ENCODE data around the gene TBCD. TPM values are rescaled to one million over a fixed set of nuclear protein-coding genes. Genes with fewer than 3 reads are reported as not detected.

The TBCD gene
- total RNA-seq, 2 donors from 2014 or later: 112 to 144 TPM

- Mint-ChIP-seq H3K36me3 (ENCODE audit: low read depth) (peaks cover 7% of the 10 kb centered on the region), H3K27ac (no peak overlapping the region), H3K27me3 (no peaks in the 10 kb centered on the region), H3K4me3 (no peak overlapping the region), H3K4me1 (peaks cover 2% of the 10 kb centered on the region)
- H3K9me3 ChIP-seq (ENCODE audit: control insufficient read depth, low read length, poor library complexity, severe bottlenecking): no peaks in the 10 kb centered on the region
- no peak for DNase-seq
- no peak for ATAC-seq
Observed at GRCh38 chr17:82832881-82833475, 81.1 kb downstream of the TBCD start.

- no peak overlapping the region for H3K4me3 Mint-ChIP-seq
- ATAC-seq (no peak), DNase-seq (no peak)
- no peaks in the 10 kb centered on the region for H3K36me3 Mint-ChIP-seq (ENCODE audit: low read depth)
- H3K9me3 ChIP-seq (ENCODE audit: control insufficient read depth, low read length, poor library complexity, severe bottlenecking): no peaks in the 10 kb centered on the region
- no peaks in the 10 kb centered on the region for H3K27me3 Mint-ChIP-seq
- H3K4me1 Mint-ChIP-seq: peaks cover 2% of the 10 kb centered on the region
- no peak overlapping the region for H3K27ac Mint-ChIP-seq
Observed at GRCh38 chr17:82835122-82835521, 83.3 kb downstream of the TBCD start.

GRCh38 chr17:82835766-82836512, 84.1 kb downstream of the TBCD start:
- peaks cover 2% of the 10 kb centered on the region for H3K4me1 Mint-ChIP-seq
- no peaks in the 10 kb centered on the region for H3K36me3 Mint-ChIP-seq (ENCODE audit: low read depth)
- ATAC-seq (no peak), DNase-seq (no peak)
- H3K4me3 Mint-ChIP-seq: no peak overlapping the region
- no peak overlapping the region for H3K27ac Mint-ChIP-seq
- no peaks in the 10 kb centered on the region for H3K27me3 Mint-ChIP-seq
- no peaks in the 10 kb centered on the region for H3K9me3 ChIP-seq (ENCODE audit: control insufficient read depth, low read length, poor library complexity, severe bottlenecking)

- ATAC-seq (no peak), DNase-seq (no peak)
- H3K27ac Mint-ChIP-seq: no peak overlapping the region
- no peaks in the 10 kb centered on the region for H3K36me3 Mint-ChIP-seq (ENCODE audit: low read depth)
- no peaks in the 10 kb centered on the region for H3K27me3 Mint-ChIP-seq
- H3K4me3 Mint-ChIP-seq: no peak overlapping the region
- peaks cover 2% of the 10 kb centered on the region for H3K4me1 Mint-ChIP-seq
- H3K9me3 ChIP-seq (ENCODE audit: control insufficient read depth, low read length, poor library complexity, severe bottlenecking): no peaks in the 10 kb centered on the region
Observed at GRCh38 chr17:82836823-82837357, 85.0 kb downstream of the TBCD start.

- Mint-ChIP-seq H3K36me3 (ENCODE audit: low read depth) (no peaks in the 10 kb centered on the region), H3K4me3 (no peak overlapping the region), H3K27ac (no peak overlapping the region), H3K4me1 (peaks cover 5% of the 10 kb centered on the region), H3K27me3 (no peaks in the 10 kb centered on the region)
- H3K9me3 ChIP-seq (ENCODE audit: control insufficient read depth, low read length, poor library complexity, severe bottlenecking): no peaks in the 10 kb centered on the region
- ATAC-seq: no peak
- DNase-seq: no peak
Observed at GRCh38 chr17:82837586-82838320, 85.9 kb downstream of the TBCD start.

GRCh38 chr17:82838386-82839063, 86.7 kb downstream of the TBCD start:
- Mint-ChIP-seq H3K27me3 (no peaks in the 10 kb centered on the region), H3K36me3 (ENCODE audit: low read depth) (no peaks in the 10 kb centered on the region), H3K4me1 (peaks cover 5% of the 10 kb centered on the region), H3K27ac (no peak overlapping the region), H3K4me3 (no peak overlapping the region)
- no peak for DNase-seq
- ATAC-seq: no peak
- H3K9me3 ChIP-seq (ENCODE audit: control insufficient read depth, low read length, poor library complexity, severe bottlenecking): no peaks in the 10 kb centered on the region

GRCh38 chr17:82839617-82840292, 87.9 kb downstream of the TBCD start, which contains the start of gene ZNF750:
ZNF750 (minus strand) TSS chr17:82840022; CDS start chr17:82832454, 7,568 bp downstream.
- Mint-ChIP-seq H3K27me3 (no peaks in the 10 kb centered on the region), H3K36me3 (ENCODE audit: low read depth) (no peaks in the 10 kb centered on the region), H3K27ac (no peak within 1 kb of the TSS), H3K4me1 (peaks cover 7% of the 10 kb centered on the region), H3K4me3 (no peak within 1 kb of the TSS)
- DNase-seq (no peak), ATAC-seq (no peak)
- H3K9me3 ChIP-seq (ENCODE audit: control insufficient read depth, low read length, poor library complexity, severe bottlenecking): no peaks in the 10 kb centered on the region

- no peaks in the 10 kb centered on the region for H3K9me3 ChIP-seq (ENCODE audit: control insufficient read depth, low read length, poor library complexity, severe bottlenecking)
- H3K27me3 Mint-ChIP-seq: no peaks in the 10 kb centered on the region
- H3K27ac Mint-ChIP-seq: no peak overlapping the region
- ATAC-seq (no peak), DNase-seq (no peak)
- H3K4me1 Mint-ChIP-seq: peaks cover 7% of the 10 kb centered on the region
- no peak overlapping the region for H3K4me3 Mint-ChIP-seq
- no peaks in the 10 kb centered on the region for H3K36me3 Mint-ChIP-seq (ENCODE audit: low read depth)
Observed at GRCh38 chr17:82840431-82840831, 88.6 kb downstream of the TBCD start.

GRCh38 chr17:82841921-82842596, 90.2 kb downstream of the TBCD start:
- peaks cover 7% of the 10 kb centered on the region for H3K4me1 Mint-ChIP-seq
- no peak overlapping the region for H3K4me3 Mint-ChIP-seq
- DNase-seq: no peak
- H3K27ac Mint-ChIP-seq: no peak overlapping the region
- no peak for ATAC-seq
- H3K9me3 ChIP-seq (ENCODE audit: control insufficient read depth, low read length, poor library complexity, severe bottlenecking): no peaks in the 10 kb centered on the region
- no peaks in the 10 kb centered on the region for H3K36me3 Mint-ChIP-seq (ENCODE audit: low read depth)
- H3K27me3 Mint-ChIP-seq: no peaks in the 10 kb centered on the region

GRCh38 chr17:82843904-82844680, 92.2 kb downstream of the TBCD start:
- no peak for ATAC-seq
- peak overlapping the region; percentile 49 for H3K27ac Mint-ChIP-seq

GRCh38 chr17:82844796-82845162, 92.9 kb downstream of the TBCD start:
- no peak overlapping the region for H3K4me3 Mint-ChIP-seq
- DNase-seq (no peak), ATAC-seq (no peak)
- no peaks in the 10 kb centered on the region for H3K9me3 ChIP-seq (ENCODE audit: control insufficient read depth, low read length, poor library complexity, severe bottlenecking)
- peaks cover 11% of the 10 kb centered on the region for H3K4me1 Mint-ChIP-seq
- H3K27ac Mint-ChIP-seq: peak overlapping the region; percentile 49
- no peaks in the 10 kb centered on the region for H3K27me3 Mint-ChIP-seq
- no peaks in the 10 kb centered on the region for H3K36me3 Mint-ChIP-seq (ENCODE audit: low read depth)

More at GRCh38 chr17:82843904-82844680, 92.2 kb downstream of the TBCD start:
- H3K9me3 ChIP-seq (ENCODE audit: control insufficient read depth, low read length, poor library complexity, severe bottlenecking): no peaks in the 10 kb centered on the region
- Mint-ChIP-seq H3K36me3 (ENCODE audit: low read depth) (no peaks in the 10 kb centered on the region), H3K4me1 (peaks cover 10% of the 10 kb centered on the region), H3K4me3 (no peak overlapping the region), H3K27me3 (no peaks in the 10 kb centered on the region)
- no peak for DNase-seq

All from T-helper 17 cell (primary cell).